ENCODE results near the gene MAPK12.

The MAPK12 gene

GRCh38 chr22:50303515-50303847 lies 42.0 kb upstream of the MAPK12 start:
- TF ChIP-seq ZFX (IDR thresholded peaks at IDR 0.05): no peak
- TF ChIP-seq, protein P1, sequence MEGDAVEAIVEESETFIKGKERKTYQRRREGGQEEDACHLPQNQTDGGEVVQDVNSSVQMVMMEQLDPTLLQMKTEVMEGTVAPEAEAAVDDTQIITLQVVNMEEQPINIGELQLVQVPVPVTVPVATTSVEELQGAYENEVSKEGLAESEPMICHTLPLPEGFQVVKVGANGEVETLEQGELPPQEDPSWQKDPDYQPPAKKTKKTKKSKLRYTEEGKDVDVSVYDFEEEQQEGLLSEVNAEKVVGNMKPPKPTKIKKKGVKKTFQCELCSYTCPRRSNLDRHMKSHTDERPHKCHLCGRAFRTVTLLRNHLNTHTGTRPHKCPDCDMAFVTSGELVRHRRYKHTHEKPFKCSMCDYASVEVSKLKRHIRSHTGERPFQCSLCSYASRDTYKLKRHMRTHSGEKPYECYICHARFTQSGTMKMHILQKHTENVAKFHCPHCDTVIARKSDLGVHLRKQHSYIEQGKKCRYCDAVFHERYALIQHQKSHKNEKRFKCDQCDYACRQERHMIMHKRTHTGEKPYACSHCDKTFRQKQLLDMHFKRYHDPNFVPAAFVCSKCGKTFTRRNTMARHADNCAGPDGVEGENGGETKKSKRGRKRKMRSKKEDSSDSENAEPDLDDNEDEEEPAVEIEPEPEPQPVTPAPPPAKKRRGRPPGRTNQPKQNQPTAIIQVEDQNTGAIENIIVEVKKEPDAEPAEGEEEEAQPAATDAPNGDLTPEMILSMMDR (conservative IDR thresholded peaks at IDR 0.05): no peak
- H3K27ac ChIP-seq: peak overlapping the region; percentile 98

DNA sequence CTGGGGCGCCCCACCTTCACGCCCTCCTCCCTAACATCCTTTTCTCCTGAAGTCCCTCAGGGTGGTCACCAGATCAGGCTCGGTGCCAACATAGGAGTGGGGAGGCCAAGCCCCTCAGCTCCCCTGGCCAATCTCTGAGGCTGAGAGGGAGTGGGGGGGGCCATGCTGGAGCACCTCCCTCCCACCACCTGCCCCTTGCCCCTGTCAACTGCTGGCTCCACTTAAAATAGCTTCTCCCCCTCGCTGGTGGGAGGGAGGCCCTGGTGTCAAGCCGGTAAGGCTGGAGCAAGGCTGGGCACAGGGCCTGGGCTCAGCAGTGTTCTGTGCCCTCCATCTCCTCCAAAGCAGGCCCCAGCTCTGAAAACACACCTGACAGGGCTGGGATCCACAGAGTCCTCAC lies 41.1 kb upstream of the MAPK12 start:
- peak overlapping the region; percentile 98 for H3K27ac ChIP-seq
- TF ChIP-seq ZFX (IDR thresholded peaks at IDR 0.05): no peak
- TF ChIP-seq, protein P1 (conservative IDR thresholded peaks at IDR 0.05): no peak

GRCh38 chr22:50302041-50302541 lies 40.6 kb upstream of the MAPK12 start:
- H3K27ac ChIP-seq: peak overlapping the region; percentile 98
- no peak for TF ChIP-seq ZFX (IDR thresholded peaks at IDR 0.05)
- TF ChIP-seq, protein P1 (conservative IDR thresholded peaks at IDR 0.05): no peak

- TF ChIP-seq, protein P1 (conservative IDR thresholded peaks at IDR 0.05): no peak
- TF ChIP-seq ZFX (IDR thresholded peaks at IDR 0.05): no peak
- H3K27ac ChIP-seq: peak overlapping the region; percentile 98
Measured at GRCh38 chr22:50301581-50301991, 40.1 kb upstream of the MAPK12 start.

DNA sequence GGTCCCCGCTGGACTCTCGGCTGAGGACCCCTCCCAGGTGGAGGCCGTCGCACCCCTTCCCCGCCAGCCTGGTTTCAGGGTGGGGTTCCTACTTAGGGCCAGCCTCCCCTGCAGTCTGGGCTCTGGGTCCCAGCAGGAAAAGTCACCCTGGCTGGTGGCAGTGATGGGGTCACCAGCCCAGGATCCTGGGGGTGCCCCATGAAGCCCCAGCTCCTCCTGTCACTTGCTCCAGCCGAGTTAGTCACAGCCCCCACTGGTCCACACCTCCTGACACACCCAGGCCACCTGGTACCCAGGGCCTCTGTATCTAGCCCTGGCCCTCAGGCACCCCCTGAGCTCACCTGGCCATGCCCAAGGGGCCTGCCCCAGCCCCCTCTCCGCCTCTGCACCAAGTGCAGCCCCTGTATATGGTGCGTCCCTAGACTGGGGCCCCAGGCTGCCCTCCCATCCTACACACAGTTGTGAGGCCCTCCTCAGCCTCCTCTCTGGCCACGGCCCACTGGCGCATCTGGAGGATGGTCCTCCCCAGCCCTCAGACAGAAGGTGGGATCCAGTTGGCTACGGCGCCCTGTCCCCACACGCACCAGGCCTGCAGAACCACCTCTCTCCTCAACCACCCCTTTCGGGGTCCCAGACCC lies 39.3 kb upstream of the MAPK12 start:
- TF ChIP-seq, protein P1 (conservative IDR thresholded peaks at IDR 0.05): no peak
- no peak for TF ChIP-seq ZFX (IDR thresholded peaks at IDR 0.05)
- no peak overlapping the region for H3K27ac ChIP-seq

DNA sequence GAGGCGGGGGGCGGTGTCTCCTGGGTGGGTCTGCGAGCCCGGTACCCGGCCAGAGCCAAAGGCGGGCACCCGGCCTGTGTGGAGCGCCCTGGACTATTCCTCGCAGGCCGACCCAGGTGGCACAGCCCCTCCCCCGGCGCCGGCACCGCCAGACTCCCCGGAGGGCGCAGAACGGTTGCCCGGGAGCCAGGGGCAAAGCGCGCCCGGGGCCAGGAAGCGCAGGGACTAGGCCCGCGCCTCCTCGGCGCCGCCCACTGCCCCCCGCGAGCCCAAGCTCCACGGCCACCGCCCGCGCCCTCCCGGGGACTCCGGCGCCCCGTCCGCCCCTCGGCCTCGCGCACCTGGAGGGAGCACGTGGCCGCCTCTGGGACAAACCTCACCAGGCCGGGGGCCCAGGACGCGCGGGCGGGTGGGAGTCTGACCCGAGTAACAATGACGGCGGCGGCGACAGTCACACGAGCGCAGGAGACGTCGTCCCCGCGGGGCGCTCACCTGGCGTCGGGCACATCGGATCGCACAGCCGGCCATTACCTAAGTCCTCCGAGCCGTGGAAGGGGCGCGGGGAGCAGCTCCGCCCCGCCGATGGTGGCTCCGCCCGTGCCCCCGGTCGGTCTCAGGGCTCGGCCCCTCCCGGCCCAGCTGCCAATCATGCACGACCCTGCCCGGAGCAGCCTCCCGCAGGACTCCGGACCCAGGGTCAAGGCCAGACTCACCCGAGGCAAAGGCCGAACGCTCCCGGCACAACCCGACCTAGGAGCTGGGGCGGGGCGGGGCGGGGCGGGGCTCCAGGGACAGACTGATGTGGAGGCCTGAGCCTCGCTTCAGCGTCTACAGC lies 38.5 kb upstream of the MAPK12 start:
- TF ChIP-seq ZFX (IDR thresholded peaks at IDR 0.05): no peak
- TF ChIP-seq, protein P1 (conservative IDR thresholded peaks at IDR 0.05): no peak
- no peak overlapping the region for H3K27ac ChIP-seq
